Vagina (tissue), 2 donors: ENCODE results near the gene GRIN2A. TPM values are rescaled to one million over a fixed set of nuclear protein-coding genes. Genes with fewer than 3 reads are reported as not detected.

Experiments used
- DNase-seq, 2 donors: peaks; one replicate each; pipeline ENCODE4 v3.0.0-alpha.2; 2017; ENCODE audit errors: extremely low spot score in 2 of 2
- H3K27ac ChIP-seq: fragments of 200-600 bp; sonication (generic); one replicate; pipeline ENCODE4 v1.5.1; 2019
- H3K27me3 ChIP-seq: fragments of 200-600 bp; sonication (generic); one replicate; pipeline ENCODE4 v1.5.1; 2019
- H3K36me3 ChIP-seq, 2 donors: fragments of 200-600 bp; sonication (generic); one replicate each; pipeline ENCODE4 v1.5.1; 2017 to 2019
- H3K4me1 ChIP-seq: fragments of 200-600 bp; sonication (generic); one replicate; pipeline ENCODE4 v1.5.1; 2019
- H3K4me3 ChIP-seq, 2 donors: fragments of 200-600 bp; sonication (generic); 1 replicate in 1 of 2; 2 replicates in 1 of 2; pipeline ENCODE4 v1.5.1; 2016 to 2019
- H3K9me3 ChIP-seq: fragments of 200-600 bp; sonication (generic); one replicate; pipeline ENCODE4 v1.5.1; 2019
- POLR2A ChIP-seq, 2 donors: fragments of 450-650 bp; IDR thresholded peaks; one replicate each; pipeline ENCODE4 v1.6.1; 2017; ENCODE audit warnings: antibody characterized with exemption in 2 of 2, mild to moderate bottlenecking in 2 of 2, moderate library complexity in 2 of 2
- POLR2AphosphoS5 ChIP-seq, 2 donors: sonication (generic); formaldehyde crosslinking; IDR thresholded peaks; one replicate each; pipeline ENCODE4 v1.9.0; 2017; ENCODE audit warnings: antibody characterized with exemption in 2 of 2, mild to moderate bottlenecking in 2 of 2, low read depth in 1 of 2; ENCODE audit not compliant: insufficient read depth in 1 of 2
- intact Hi-C: fragments of 100-400 bp; cut with DNase I; formaldehyde crosslinking; loops from one replicate; pipeline ENCODE4 v1.15.1; 2023
- total RNA-seq: library from RNA; depleted of rRNA; stranded (reverse); fragments of >200 nt; gene quantifications from one replicate; pipeline ENCODE4 v1.2.3, GENCODE V29; 2016
- TF ChIP-seq, protein P1 (sequence below), 3 experiments: fragments of 450-650 bp in 2 of 3; fragments of 200-600 bp in 1 of 3; sonication (generic) in 1 of 3; IDR thresholded peaks; one replicate each; pipeline ENCODE4 v1.5.1; 2017 to 2019; ENCODE audit warnings: antibody characterized with exemption in 3 of 3, mild to moderate bottlenecking in 2 of 3, moderate library complexity in 2 of 3

GRIN2A gene
- total RNA-seq, 1 donor from 2014 or later: 1.5 TPM

DNA sequence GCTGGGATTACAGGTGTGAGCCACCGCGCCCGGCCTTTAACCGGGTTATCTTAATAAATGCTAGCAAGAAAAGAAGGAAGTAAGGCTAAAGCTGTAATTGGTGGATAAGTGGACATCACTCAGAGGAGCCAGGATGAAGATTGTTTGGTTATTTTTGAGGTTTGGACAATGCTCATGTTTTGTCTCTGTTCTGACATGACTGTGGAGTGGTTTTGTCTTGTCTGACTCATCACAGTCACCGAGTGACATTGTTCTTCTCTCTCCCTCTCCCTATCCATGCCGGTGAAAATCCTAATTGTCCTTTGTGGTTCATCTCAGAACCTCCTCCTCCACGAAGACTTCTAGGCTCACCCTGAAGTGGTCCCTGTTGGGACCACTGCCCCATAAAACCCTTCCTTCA lies 23.5 kb upstream of the GRIN2A start:
- Histone ChIP-seq H3K9me3 (no peaks in the 10 kb centered on the region), H3K4me3 (no peak overlapping the region), H3K27ac (no peak overlapping the region), H3K27me3 (no peaks in the 10 kb centered on the region), H3K36me3 (no peaks in the 10 kb centered on the region), H3K4me1 (peaks cover 3% of the 10 kb centered on the region)
- intact Hi-C loops: no loop called here
- DNase-seq: no peak
- TF ChIP-seq POLR2AphosphoS5 (IDR thresholded peaks at IDR 0.05; ENCODE audit: insufficient read depth in 1 of 2, low read depth in 1 of 2) (no peak), POLR2A (IDR thresholded peaks at IDR 0.05) (no peak)
- TF ChIP-seq, protein P1, sequence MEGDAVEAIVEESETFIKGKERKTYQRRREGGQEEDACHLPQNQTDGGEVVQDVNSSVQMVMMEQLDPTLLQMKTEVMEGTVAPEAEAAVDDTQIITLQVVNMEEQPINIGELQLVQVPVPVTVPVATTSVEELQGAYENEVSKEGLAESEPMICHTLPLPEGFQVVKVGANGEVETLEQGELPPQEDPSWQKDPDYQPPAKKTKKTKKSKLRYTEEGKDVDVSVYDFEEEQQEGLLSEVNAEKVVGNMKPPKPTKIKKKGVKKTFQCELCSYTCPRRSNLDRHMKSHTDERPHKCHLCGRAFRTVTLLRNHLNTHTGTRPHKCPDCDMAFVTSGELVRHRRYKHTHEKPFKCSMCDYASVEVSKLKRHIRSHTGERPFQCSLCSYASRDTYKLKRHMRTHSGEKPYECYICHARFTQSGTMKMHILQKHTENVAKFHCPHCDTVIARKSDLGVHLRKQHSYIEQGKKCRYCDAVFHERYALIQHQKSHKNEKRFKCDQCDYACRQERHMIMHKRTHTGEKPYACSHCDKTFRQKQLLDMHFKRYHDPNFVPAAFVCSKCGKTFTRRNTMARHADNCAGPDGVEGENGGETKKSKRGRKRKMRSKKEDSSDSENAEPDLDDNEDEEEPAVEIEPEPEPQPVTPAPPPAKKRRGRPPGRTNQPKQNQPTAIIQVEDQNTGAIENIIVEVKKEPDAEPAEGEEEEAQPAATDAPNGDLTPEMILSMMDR (IDR thresholded peaks at IDR 0.05): no peak

DNA sequence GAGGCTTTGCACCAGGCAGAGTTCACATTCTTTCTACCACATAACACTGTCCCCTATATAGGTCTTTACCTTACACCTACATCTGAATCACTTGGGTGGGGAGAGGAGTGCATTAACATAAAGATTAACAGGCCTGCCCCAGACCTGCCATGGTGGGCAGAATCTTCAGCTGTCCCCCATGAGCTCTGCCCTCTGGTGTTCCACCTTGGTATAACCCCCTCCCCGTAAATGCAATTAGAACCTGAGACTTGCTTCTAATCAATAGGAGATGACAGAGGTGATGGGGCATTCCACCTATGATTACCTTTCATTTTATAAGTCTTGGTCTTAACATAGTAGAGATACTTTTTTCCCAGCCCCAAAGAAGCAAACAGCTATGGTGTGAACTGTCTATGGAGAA lies 20.4 kb upstream of the GRIN2A start:
- Histone ChIP-seq H3K4me3 (no peak overlapping the region), H3K27ac (no peak overlapping the region), H3K36me3 (no peaks in the 10 kb centered on the region), H3K9me3 (no peaks in the 10 kb centered on the region), H3K27me3 (no peaks in the 10 kb centered on the region), H3K4me1 (no peaks in the 10 kb centered on the region)
- intact Hi-C loops: no loop called here
- no peak for TF ChIP-seq POLR2AphosphoS5 (IDR thresholded peaks at IDR 0.05; ENCODE audit: insufficient read depth in 1 of 2, low read depth in 1 of 2)
- no peak for DNase-seq

DNA sequence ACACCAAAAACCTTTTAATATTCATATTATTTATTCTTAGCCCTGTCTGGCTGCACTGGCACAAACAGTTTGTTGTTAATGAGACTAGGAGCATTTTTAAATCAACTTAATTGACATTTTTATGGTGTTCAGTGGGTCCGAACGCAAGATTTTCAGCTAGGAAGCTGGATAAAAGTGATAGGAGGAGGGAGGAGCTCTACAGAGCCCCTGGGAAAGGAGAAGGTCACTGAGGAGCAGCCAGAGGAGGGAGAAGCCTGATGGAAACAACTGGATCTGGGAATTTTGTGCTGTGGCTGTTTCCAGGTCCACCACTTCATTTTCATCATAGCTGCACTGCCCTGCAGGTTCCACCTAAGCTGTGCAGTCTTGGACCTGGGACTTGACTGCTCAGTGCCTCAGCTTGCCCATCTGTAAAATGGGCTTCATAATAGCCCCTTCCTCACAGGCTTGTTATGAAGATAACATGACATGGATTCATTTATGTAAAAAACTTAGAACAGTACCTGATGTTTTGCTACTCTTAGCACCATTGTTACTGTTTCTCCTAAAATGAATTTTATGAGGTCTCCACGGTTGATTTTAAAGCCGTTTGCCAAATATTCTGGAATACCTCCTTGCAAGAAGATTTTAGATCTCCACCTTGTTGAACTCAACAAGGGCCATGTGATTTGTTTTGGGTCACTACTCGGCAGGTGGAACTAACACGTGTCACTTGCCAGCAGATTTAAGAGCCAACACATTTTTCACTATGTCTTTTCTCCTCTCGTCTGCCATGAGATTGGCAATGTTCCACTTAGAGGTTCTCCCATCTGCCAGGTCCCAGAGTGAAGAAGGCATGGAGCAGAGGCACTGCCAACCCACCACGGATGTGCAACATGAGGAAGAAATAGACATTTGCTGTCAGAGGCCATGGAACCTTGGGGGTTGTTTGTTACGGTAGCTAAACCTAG lies 18.7 kb upstream of the GRIN2A start:
- no peak for DNase-seq
- Histone ChIP-seq H3K9me3 (no peaks in the 10 kb centered on the region), H3K36me3 (no peaks in the 10 kb centered on the region), H3K4me3 (no peak overlapping the region), H3K4me1 (no peaks in the 10 kb centered on the region), H3K27ac (no peak overlapping the region), H3K27me3 (no peaks in the 10 kb centered on the region)
- intact Hi-C loops: no loop called here
- TF ChIP-seq, protein P1 (IDR thresholded peaks at IDR 0.05): no peak
- TF ChIP-seq POLR2A (IDR thresholded peaks at IDR 0.05): no peak
- no peak for TF ChIP-seq POLR2AphosphoS5 (IDR thresholded peaks at IDR 0.05; ENCODE audit: insufficient read depth in 1 of 2, low read depth in 1 of 2)

DNA sequence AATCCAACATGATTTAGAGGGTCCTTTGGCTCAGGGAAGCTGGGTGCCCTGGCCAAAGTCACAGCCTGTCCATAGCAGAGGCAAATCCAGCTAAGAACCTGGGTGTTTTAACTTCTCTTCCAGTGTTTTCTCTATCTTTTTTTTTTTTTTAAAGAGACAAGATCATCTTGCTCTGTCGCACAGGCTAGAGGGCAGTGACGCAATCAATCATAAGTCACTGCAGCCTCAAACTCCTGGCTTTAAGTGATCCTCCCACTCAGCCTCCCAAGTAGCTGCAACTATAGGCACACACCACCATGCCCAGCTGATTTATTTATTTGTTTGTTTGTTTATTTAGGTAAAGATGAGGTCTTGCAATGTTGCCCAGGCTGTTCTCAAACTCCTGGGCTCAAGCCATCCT lies 14.8 kb upstream of the GRIN2A start:
- no peak for DNase-seq
- no peaks in the 10 kb centered on the region for H3K4me1 ChIP-seq
- no peak overlapping the region for H3K27ac ChIP-seq
- H3K27me3 ChIP-seq: no peaks in the 10 kb centered on the region
- intact Hi-C loops: no loop called here
- TF ChIP-seq POLR2A (IDR thresholded peaks at IDR 0.05) (no peak), POLR2AphosphoS5 (IDR thresholded peaks at IDR 0.05; ENCODE audit: insufficient read depth in 1 of 2, low read depth in 1 of 2) (no peak)
- TF ChIP-seq, protein P1 (IDR thresholded peaks at IDR 0.05): no peak
- no peaks in the 10 kb centered on the region for H3K36me3 ChIP-seq
- H3K9me3 ChIP-seq: no peaks in the 10 kb centered on the region
- H3K4me3 ChIP-seq: no peak overlapping the region

DNA sequence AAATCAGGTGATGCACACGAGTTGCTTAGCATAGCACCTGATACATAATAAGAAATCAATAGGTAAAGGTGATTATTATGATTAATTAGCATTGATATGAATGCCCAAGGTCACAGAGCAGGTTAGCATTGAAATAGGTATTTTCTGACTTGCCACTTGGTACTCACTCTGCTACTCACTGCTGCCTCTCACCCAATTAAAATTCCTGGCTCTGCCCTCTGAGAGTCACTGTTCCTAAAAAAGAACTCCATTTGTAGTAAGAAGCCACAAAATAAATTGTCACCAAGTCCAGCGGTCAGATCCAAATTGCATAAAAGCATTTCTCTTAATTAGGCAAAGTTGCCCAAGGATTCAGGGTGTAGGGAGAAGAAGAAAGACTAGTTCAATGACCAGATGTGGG lies 8.9 kb upstream of the GRIN2A start:
- Histone ChIP-seq H3K27me3 (no peaks in the 10 kb centered on the region), H3K27ac (no peak overlapping the region), H3K36me3 (no peaks in the 10 kb centered on the region), H3K9me3 (no peaks in the 10 kb centered on the region), H3K4me1 (no peaks in the 10 kb centered on the region), H3K4me3 (no peak overlapping the region)
- DNase-seq: no peak
- intact Hi-C loops: no loop called here
- TF ChIP-seq, protein P1 (IDR thresholded peaks at IDR 0.05): no peak
- no peak for TF ChIP-seq POLR2AphosphoS5 (IDR thresholded peaks at IDR 0.05; ENCODE audit: insufficient read depth in 1 of 2, low read depth in 1 of 2)
- TF ChIP-seq POLR2A (IDR thresholded peaks at IDR 0.05): no peak
